Ovary (tissue), 3 donors: ENCODE data around the gene RBMS1.

Experiments
- CTCF ChIP-seq, 3 donors: fragments of 450-650 bp in 2 of 3; fragments of 200-600 bp in 1 of 3; IDR thresholded peaks; one replicate each; pipeline versions ENCODE4 v1.5.1 to v1.8.0; 2016 to 2022; ENCODE audit warnings: antibody characterized with exemption in 3 of 3, mild to moderate bottlenecking in 1 of 3
- POLR2A ChIP-seq: fragments of 450-650 bp; IDR thresholded peaks from one replicate; pipeline ENCODE4 v1.6.1; 2017; ENCODE audit warnings: antibody characterized with exemption, mild to moderate bottlenecking, moderate library complexity
- donor health status: DM: no; HTN: no; CAD: no.

GRCh38 chr2:160489111-160489510 lies 4.5 kb downstream of the RBMS1 start:
- TF ChIP-seq CTCF (IDR thresholded peaks at IDR 0.05) (no peak), POLR2A (no peak)
